OCI-LY7 (cell line): ENCODE measurements around the gene TRDN.

Source experiments
- CTCF ChIP-seq: fragments of 200-600 bp; sonication (generic); conservative IDR thresholded peaks from 2 replicates; pipeline ENCODE4 v1.5.1; 2014; ENCODE audit warnings: mild to moderate bottlenecking, antibody characterized with exemption, low read length, moderate library complexity, mixed read lengths
- EZH2phosphoT487 ChIP-seq: fragments of 200-600 bp; sonication (generic); IDR thresholded peaks from 2 replicates; pipeline ENCODE4 v1.6.1; 2018; ENCODE audit warnings: low read depth, borderline replicate concordance, mild to moderate bottlenecking, mixed run types, antibody characterized with exemption, low read length, moderate library complexity, mixed read lengths

GRCh38 chr6:123430970-123431369, 205.8 kb downstream of the TRDN start:
- no peak for TF ChIP-seq CTCF
- no peak for TF ChIP-seq EZH2phosphoT487
